HK-2 (cell line): Measurements from ENCODE around the gene TRIP12.
"Not testable (repeated sequence)": the region's sequence is repeated elsewhere in the genome, so short reads cannot be mapped to it uniquely, and the experiment has no call there.

ENCODE experiments used
- DNase-seq: peaks from one replicate; pipeline ENCODE4 v3.0.0-alpha.2; 2018; ENCODE audit not compliant: unreplicated experiment

TRIP12 gene

GRCh38 chr2:229921892-229922448 lies at the start of gene TRIP12:
TRIP12 (minus strand) TSS chr2:229922009; CDS start chr2:229880079, 41,930 bp downstream.
- peak; percentile 91 for DNase-seq

GRCh38 chr2:229971298-229971790 lies 49.5 kb upstream of the TRIP12 start:
- DNase-seq: no peak

- DNase-seq: no peak
Observed at GRCh38 chr2:229970406-229970805, 48.6 kb upstream of the TRIP12 start.

- no peak for DNase-seq
Observed at GRCh38 chr2:229969921-229970320, 48.1 kb upstream of the TRIP12 start.

GRCh38 chr2:229963596-229963995 lies 41.8 kb upstream of the TRIP12 start:
- DNase-seq: not testable (repeated sequence)

- DNase-seq: no peak
Observed at GRCh38 chr2:229956491-229956890, 34.7 kb upstream of the TRIP12 start.

GRCh38 chr2:229955663-229956062 lies 33.9 kb upstream of the TRIP12 start:
- DNase-seq: no peak

GRCh38 chr2:229952256-229952835 lies 30.5 kb upstream of the TRIP12 start:
- no peak for DNase-seq

- DNase-seq: no peak
Observed at GRCh38 chr2:229947544-229947943, 25.7 kb upstream of the TRIP12 start.

GRCh38 chr2:229945975-229946374 lies 24.2 kb upstream of the TRIP12 start:
- no peak for DNase-seq

- DNase-seq: no peak
Observed at GRCh38 chr2:229943770-229944449, 22.1 kb upstream of the TRIP12 start.

- no peak for DNase-seq
Observed at GRCh38 chr2:229943171-229943570, 21.4 kb upstream of the TRIP12 start.

GRCh38 chr2:229942671-229943070 lies 20.9 kb upstream of the TRIP12 start:
- no peak for DNase-seq

- no peak for DNase-seq
Observed at GRCh38 chr2:229937537-229937936, 15.7 kb upstream of the TRIP12 start.

GRCh38 chr2:229931241-229931640 lies 9.4 kb upstream of the TRIP12 start:
- no peak for DNase-seq

GRCh38 chr2:229930656-229931055 lies 8.8 kb upstream of the TRIP12 start:
- no peak for DNase-seq

- DNase-seq: no peak
Observed at GRCh38 chr2:229927817-229928321, 6.1 kb upstream of the TRIP12 start.

- DNase-seq: no peak
Observed at GRCh38 chr2:229925201-229925600, 3.4 kb upstream of the TRIP12 start.

- not testable (repeated sequence) for DNase-seq
Observed at GRCh38 chr2:229924541-229924940, 2.7 kb upstream of the TRIP12 start.

GRCh38 chr2:229922449-229923386 lies 909 bp upstream of the TRIP12 start, which contains the start of gene FBXO36:
FBXO36 (plus strand) TSS chr2:229922503; CDS start chr2:229922514, 11 bp downstream.
- peak; percentile 89 for DNase-seq

GRCh38 chr2:229921101-229921891 lies 513 bp downstream of the TRIP12 start:
- peak; percentile 75 for DNase-seq
